HG03196 (cell line): Measurements from ENCODE around the gene RAPGEF6.
"Not testable (repeated sequence)": the region's sequence is repeated elsewhere in the genome, so short reads cannot be mapped to it uniquely, and the experiment has no call there.

ENCODE experiments used
- ATAC-seq: cut with Tn5 transposase; IDR thresholded peaks from one replicate; pipeline ENCODE4 v1.9.1; 2021; ENCODE audit not compliant: unreplicated experiment

Gene RAPGEF6

GRCh38 chr5:131513780-131514179 is 121.2 kb downstream of the RAPGEF6 start:
- no peak for ATAC-seq

DNA sequence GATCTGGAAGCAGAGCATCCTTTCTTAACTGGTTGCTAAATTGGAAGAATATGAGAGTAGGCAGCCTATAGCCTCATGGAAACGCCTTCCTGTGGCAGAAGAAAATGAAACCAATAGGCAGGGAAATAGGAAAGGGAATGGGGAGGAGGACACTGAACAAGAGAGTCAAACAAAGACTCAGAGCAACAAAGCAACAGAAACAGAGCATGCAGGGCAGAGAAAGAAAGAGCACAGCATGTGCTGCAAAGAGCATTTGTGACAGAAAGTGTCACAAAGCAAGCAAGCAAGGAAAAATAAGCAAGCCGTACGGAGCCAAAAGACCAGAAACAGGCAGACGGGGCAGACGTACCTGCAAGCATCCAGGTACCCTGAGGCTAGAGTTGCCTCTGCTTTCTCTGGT is 123.1 kb downstream of the RAPGEF6 start:
- no peak for ATAC-seq

GRCh38 chr5:131509801-131510200 is 125.2 kb downstream of the RAPGEF6 start:
- ATAC-seq, result no peak

DNA sequence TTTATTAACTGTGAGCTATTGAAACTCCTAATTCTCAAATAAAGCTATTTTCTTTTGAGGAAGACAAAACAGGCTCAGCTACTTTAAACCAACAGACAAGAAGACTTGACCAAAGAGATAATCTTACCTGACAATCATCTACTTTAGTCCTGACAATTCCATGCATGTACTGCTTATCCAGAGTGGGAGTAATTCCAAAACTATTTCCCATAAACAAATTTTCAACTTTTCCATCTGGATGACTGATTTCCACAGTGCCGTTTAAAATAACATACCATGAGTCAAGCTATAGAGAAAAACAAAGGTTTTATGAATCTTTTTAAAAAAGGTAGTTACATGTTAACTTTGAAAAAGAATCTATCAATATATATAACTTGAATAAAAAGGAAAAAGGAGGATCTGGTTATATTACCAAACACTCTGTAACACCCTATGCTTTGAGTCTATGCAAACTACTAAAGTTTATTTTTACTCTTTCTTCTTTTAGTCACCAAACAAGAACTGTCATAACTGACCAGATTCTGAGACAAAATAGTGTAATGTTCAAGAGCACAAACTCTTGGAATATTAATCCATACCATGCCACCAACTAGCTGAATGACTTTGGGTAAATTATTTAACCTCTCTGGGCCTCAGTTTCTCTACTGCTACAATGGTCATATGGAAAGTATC is 129.7 kb downstream of the RAPGEF6 start:
- no peak for ATAC-seq

DNA sequence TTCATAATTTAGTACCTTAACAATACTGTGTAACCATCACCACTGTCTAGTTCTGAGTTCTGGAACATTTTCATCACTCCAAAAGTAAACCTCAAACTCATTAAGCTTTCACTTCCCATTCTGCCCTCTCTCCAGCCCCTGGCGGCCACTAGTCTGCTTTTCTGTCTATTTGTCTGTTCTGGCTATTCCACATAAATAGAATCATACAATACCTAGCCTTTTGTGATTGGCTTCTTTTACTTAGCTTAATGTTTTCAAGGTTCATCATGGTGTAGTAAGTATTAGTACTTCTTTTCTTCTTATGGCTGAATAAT is 138.7 kb downstream of the RAPGEF6 start:
- peak; percentile 91 for ATAC-seq

- ATAC-seq, result no peak
These were observed 139.3 kb downstream of the RAPGEF6 start for GRCh38 chr5:131495536-131496399.

GRCh38 chr5:131491749-131492148 is 143.3 kb downstream of the RAPGEF6 start:
- ATAC-seq, result no peak

GRCh38 chr5:131488463-131488862 is 146.6 kb downstream of the RAPGEF6 start:
- ATAC-seq, result peak; percentile 89

DNA sequence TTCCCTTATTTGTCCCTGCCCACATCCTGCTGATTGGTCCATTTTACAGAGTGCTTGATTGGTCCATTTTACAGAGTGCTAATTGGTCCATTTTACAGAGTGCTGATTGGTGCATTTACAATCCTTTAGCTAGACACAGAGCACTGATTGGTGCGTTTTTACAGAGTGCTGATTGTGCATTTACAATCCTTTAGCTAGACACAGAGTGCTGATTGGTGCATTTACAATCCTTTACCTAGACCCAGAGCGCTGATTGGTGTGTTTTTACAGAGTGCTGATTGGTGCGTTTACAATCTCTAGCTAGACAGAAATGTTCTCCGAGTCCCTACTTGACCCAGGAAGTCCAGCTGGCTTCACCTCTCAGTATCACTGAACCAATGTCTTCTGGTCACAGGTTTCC is 147.7 kb downstream of the RAPGEF6 start:
- ATAC-seq, result not testable (repeated sequence)

DNA sequence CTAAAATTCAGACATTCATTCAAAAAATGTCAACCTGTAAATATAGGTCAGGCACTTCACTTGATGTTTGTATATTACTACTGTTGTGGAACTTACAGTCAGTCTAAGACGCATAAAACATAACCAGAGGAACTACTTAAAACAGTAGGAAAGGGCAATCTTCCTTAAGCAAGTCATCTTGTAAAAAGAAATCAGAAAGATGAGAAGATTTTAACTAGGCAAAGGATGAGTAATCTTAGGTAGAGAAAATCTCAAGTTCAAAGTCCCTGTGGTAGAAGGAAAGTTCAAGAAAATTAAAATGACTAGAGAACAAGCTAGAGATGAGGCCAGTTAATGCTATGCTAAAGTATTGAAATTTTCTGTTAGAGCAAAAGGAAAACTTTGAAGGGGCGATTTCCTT is 152.4 kb downstream of the RAPGEF6 start:
- no peak for ATAC-seq

DNA sequence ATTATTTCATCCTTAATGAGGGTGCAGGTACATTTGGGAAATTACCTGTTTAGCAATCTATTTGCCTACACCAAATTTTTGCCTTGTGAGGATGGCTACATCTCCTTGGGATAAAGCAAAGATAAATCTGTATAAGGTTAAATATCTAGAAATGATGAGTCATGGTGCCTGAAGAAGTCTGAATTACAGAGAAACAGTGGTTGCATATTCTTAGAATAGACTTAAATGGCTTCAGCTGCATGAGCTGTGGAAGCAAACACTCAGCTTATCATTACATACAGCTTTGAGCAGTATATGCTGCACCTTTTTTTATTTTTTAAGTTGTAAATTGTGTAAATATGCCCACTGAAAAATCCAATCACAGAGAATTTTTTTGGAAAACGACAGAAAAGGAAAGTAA is 153.5 kb downstream of the RAPGEF6 start:
- no peak for ATAC-seq

- no peak for ATAC-seq
These were observed 159.5 kb downstream of the RAPGEF6 start for GRCh38 chr5:131475541-131475941.

DNA sequence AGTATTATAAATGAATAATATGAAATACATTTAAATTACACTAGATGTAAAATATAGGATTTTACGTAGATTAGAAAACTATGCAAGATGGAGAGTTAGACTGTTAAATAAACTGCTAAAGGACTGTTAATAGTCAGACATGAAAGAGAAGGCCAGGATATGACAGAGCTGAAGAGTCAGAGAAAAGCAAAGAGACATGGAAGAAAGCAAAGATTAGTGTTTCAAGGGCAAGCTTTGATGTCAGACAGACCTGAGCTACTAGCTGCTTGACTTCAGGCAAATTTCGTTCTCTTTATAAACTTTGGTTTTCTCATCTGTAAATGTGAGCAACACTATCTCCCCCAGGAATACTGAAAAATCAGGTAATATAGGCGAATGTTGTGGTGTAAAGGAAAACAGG is 161.3 kb downstream of the RAPGEF6 start:
- ATAC-seq, result no peak

DNA sequence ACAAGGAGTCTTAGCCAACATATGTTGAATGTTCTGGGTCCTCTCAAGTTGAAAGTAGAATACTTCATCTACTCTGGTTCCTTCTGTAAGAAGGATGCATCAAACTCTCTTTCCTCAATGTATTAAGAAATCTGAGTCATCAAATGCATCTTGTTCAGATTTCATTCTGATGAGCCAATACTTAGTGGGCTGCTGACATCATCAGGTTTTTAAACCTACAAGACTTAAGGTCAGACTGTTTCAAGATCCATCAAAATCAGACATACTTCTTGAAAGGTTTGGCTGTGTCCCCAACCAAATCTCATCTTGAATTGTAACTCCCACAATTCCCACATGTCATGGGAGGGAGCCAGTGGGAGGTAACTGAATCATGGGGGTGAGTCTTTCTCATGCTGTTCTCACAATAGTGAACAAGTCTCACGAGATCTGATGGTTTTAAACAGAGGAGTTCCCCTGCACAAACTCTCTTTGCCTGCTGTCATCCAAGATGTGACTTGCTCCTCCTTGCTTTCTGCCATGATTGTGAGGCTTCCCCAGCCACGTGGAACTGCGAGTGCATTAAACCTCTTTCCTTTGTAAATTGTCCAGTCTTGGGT is 168.8 kb downstream of the RAPGEF6 start:
- ATAC-seq, result no peak

DNA sequence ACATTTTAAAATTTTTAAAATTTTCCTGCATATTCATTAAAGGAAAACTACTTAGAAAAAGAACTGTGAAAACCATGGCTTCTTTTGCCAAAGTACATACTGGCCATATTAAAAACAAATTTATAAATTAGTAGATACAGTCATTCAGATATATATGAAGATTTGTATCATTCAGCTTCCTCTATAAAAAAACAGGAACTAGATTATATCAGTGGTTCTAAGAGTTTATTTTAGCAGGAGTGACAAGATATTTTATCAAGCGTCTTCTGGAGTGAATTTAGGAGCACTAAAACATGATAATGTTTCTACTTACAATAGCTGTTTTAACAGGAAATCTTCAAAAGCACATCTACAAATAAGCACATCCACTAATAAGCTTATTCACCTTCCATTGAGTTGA is 171.4 kb downstream of the RAPGEF6 start:
- no peak for ATAC-seq

DNA sequence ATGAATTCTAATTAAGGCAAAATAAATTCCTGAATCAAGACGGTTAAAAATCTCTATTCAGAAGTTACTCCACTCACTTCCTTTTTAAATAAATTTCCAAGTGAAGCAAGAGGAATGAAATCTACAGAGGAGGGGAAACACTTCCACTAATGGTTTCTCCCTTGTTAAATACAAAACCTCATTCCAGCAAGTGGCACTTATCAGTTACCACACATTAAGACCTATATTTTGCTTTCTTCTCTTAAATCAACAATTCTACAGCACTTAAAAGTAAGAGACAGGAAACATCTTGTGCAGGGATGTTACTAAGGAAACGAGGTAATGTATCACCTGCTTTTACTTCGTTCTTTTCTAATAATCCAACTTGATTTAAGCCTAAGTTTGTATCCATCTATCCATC is 172.6 kb downstream of the RAPGEF6 start:
- ATAC-seq, result no peak

DNA sequence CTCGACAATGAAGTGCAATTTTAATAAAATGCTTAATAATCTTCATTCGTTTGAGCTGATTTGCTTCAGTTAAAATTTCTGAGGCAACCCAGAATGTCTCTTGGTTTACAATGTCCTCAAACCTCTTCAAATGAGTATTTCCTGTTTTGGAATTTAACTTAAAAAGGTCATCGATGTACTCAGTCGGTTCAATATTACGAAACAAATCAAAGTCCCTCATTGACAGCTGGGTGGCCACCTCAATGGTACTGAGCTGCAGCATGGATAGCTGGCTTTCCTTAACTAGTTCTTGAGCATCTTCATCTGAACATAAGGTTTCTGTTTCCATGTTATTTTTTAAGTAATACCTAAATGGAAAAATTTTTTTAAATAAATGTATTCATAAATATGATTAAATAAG is 173.3 kb downstream of the RAPGEF6 start:
- no peak for ATAC-seq

DNA sequence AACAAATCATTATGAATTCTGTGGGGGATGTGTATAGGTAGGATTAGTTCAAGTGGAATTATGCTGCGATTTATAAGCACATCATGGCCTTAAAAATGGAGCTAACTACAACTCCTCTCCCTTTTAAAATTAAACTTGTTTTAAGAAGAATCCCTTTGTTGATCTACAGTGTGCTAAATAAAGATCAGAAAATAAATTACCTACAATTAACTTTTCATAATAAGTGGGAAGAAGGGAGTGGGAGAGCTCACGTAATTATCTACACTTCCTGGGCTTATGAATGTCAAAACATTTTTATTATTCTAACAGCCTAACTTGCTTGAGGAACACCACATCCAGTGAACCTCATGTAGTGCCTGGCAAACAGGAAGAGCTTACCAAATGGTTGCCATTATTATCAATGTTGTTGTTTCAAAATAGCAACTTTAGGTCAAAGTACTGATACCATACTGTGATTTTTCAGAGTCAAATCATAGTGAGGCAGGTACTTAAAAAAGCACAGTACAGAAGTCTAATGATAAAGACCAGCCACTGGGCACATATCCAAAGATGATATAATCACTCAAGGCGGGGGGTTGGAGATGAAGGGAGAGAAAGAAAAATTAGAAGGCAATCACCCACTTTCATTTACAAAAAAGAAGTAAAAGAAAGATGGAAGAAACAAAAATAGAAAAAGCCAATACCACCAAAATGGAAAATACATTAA is 174.0 kb downstream of the RAPGEF6 start:
- ATAC-seq, result no peak

DNA sequence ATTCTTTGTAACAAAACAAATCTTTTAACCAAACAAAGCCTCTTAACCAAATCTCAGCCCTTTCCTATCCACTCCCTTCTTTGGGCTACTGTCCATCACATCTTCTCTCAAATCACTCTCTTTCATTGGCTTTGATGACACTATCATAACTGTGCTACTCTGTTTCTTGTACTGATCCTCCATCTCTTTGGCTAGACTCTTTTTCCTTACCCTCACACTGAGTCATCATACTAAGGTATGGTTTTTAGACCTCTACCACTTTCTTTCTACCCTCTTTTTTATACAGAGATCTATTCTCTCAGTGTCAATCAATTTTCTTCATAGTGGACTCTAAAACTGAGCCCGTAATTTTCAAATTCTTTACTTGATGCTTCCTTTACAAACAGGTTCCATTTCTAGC is 174.9 kb downstream of the RAPGEF6 start:
- no peak for ATAC-seq

GRCh38 chr5:131459216-131459615 is 175.8 kb downstream of the RAPGEF6 start:
- ATAC-seq, result no peak

DNA sequence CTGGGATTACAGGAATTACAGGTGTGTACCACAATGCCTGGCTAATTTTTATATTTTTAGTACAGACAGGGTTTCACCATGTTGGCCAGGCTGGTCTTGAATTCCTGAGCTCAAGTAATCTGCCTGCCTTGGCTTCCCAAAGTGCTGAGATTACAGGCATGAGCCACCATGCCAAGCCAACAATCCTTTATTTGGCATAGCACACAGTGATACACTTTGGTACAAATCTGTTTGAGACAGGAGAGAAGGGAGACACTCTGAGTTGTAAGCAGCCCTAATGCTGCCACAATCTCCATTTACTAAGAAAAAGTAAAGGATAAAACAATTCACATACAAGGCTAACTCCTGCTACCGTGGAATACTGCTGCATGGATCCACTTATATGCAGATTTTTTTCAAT is 177.8 kb downstream of the RAPGEF6 start:
- ATAC-seq, result no peak

- no peak for ATAC-seq
These were observed 184.1 kb downstream of the RAPGEF6 start for GRCh38 chr5:131450941-131451340.
